NCI-H1092 treated with DMSO at 0.1 percent for 48 hours (cell line): ENCODE data around the gene DIPK2A.

ENCODE experiments used
- DNase-seq: peaks from one replicate; lab custom pipeline; 2025; lab: John Stamatoyannopoulos, UW

Gene DIPK2A

DNA sequence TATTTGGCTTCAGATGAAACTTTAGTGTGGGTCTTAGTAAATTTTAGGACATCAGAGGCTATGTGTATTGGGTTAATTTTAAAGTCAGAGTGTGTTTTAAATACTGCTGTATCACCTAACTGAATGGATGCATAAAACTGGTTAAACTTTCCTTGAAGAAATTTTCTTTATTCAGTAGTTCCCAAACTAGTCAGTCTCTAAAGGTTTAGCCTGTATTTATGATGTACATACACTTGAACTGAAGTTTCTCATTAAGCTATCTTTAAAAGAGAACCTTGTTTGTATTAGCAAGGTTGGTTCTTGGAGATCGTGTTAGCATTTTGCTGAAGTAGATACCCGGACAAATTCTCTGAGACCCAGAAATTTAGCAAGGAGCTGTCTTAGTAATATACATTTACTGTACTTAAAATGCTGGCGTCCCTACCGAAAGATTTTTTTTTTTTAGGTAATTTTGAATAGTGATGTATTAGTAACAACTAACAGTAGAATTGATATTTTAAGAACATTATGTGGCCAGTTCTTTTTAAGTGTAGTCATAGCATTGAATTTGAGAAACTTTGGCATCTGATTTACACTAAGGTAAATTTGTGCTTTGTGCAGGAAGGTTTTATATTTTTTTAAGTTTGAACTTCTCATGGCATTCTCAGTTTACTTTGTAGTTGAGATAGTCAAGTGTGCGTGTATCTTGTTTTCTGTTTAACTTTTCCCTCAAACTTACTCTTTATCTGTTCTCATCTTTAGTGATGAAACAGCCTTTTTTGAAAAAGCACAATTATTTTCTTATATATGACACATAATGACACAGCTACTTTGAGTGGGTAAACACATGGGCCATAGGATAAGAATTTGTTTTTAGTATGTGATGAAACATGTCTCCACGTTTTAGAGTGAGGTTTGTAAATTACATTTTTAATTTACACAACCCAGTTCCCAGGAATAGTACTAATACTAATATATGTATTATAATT is 2.9 kb downstream of the DIPK2A start:
- DNase-seq = no peak

DNA sequence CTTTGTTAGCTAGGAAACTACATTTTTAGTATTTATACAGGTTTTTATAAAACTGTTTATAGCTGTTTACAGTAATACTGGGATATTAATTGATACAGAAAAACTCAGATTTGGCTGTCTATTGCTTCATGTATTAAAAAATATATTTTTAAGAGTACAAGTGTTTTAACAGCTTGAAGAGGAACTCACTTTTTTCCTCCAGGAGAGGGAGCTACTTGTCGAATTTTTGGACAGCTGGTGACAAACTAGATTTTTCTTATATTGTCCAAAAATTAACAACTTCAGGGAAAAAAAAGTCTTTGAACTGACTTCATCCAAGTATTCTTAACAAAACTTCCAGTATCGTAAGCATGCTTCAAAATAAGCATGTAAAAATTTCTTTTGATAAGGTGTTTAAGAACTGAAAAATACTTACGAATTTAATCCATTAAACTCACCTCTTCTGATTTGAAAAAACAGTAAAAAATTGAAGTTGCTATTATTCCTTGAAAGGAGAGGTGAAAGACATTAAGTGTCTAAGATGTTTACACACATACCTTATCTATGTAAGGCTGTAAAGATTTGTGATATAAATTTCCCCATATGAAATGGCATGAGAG is 4.0 kb downstream of the DIPK2A start:
- no peak for DNase-seq

DNA sequence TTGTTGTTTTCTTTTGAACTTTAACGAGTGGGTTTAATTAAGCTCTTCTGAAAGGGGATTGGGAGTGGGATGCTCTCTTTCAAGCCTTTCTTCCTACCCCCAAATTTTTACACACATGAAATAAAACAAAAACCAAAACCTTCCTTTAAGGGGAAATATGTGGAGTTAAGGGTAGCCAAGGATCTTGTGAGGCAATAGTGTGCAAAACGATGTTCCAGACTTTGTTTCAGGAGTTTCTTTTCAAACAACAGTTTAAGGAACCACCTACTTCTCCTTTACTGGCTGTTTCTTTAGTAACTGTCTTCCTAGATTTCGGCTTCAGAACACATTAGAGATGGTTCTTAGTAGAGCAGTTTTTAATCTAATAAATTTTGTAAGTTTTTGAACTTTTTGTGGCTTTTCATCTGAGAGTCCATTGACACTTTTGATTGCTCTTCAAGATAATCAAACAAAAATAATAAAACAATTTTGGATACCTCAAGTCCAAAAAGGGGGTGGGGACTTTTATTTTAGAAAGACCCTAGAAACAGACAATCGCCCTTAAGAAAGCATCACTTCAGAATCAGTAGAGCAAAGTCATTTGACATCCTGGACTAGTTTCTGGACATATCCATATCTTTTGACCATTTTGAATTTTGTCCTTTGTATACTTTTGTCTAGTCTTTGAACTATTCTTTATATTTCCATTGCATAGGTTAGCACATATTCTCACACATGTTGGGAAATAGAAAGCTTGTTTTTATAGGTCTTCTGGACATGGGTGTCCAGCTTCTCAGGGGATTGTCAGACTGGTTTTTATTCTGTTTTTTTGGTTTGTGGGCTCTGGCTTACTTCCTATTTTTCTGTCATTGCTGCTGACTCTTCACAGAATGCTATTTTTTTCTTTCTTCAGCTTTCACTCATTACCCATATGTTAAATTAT is 6.0 kb downstream of the DIPK2A start:
- DNase-seq = no peak

DNA sequence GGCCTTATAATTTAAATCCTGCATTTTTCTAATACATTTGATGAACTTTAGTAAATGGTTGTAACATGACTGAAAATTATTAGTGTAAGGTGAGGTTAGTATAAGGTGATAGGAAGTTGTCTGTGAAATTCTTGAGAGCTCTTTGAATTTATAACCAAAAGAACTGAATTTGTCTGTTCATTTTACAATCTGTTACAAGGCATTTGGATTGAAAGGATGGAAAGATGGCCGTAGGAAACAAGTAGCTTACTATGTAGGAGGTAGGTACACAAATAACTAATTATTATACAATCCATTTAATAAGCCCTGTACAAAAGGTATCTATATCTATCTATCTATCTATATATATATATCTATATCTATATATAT is 6.6 kb downstream of the DIPK2A start:
- no peak for DNase-seq

DNA sequence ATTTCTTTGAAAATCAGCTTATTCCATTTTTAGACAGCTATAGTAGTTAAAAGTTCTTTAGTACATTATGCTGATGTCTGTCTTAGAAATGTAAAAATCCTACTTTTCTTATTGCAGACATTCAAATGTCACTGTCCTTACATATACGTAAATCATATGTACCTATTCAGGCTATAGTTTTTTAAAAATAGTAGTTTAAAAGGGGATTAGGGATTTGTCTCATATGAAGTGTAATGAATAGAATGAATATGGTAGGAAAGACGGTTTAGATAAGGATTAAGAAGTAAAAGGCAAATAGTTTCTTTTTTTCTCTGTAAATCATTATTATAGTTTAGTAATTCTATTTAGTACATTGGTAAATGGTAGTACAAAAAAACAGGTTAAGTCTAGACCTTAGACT is 7.4 kb downstream of the DIPK2A start:
- no peak for DNase-seq

DNA sequence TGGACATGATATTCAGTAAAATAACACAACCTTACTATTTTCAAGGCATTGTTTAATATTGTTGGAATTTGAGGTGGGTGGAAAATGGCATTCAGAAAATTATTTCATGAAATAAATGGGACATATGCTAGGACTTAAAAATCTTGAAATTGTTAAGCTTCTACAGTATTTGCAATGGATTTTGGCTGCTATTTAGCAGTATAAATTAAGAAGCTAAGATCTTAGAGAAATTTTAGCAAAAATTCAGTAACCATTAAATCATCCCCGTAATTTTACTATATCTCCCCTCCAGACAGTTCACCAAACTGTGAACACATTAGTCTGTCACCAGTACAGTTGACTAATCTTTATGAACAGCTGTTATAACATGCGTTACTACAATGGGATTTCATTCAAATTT is 8.2 kb downstream of the DIPK2A start:
- no peak for DNase-seq

DNA sequence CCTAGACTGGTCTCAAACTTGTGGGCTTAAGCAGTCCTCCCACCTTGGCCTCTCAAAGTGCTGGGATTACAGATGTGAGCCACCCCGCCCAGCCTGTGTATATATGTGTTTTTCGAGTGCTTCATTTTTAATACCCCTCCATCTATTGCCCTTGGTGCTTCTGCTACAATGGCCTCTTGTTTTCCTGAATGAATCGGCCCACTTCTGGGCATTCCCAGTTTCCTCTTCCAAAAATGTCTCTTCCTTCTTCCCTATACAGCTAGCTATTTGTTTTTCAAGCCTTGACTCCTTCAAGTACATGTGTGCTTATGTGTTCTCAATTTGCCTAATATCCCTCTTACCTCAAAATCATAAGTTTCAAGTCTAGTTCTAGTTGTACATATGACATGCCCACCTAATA is 16.7 kb downstream of the DIPK2A start:
- no peak for DNase-seq

DNA sequence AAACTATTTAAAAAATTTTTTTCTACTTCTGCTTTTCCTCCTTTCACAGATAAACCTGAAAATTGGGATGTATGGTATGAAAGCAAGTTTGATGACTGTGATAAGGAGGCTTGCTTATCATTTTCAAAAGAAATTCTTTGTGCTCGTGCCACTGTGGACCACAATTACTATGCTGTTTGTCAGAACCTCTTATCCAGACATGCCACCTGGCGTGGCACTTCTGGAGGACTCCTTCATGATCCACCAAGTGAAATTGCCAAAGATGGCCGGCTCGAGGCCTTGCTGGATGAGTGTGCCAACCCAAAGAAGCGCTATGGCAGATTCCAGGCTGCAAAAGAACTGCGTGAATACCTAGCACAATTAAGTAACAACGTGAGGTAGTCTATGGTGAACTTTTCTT is 17.8 kb downstream of the DIPK2A start:
- DNase-seq = no peak

DNA sequence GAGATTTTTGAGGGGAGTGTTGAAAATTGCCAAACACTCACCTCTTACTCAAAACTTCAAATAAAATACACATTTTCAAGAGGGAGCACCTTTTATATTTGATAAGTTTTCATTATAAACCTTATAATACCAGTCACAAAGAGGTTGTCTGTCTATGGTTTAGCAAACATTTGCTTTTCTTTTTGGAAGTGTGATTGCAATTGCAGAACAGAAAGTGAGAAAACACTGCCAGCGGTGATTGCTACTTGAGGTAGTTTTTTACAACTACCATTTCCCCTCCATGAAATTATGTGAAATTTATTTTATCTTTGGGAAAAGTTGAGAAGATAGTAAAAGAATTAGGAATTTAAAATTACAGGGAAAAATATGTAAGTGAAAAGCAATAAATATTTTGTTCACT is 20.1 kb downstream of the DIPK2A start:
- DNase-seq = no peak

DNA sequence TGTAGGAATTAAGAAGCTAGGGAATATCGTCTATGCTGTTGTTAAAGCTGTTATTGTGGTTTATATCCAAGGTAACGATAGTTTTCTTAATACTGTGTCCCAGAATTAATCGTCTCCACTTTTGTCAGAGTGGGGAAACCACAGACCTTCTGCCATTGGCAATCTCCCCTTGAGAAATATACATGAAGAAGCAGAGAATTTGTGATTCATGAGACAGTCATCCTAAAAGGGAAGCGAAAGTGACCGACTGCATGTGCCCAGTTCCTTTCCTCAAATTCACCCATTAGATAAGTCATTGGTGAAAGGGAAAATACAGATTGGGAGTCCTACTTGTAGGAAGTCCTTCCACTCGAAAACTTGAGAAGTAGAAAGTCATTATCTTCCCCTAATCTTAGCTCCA is 26.6 kb downstream of the DIPK2A start:
- no peak for DNase-seq

DNA sequence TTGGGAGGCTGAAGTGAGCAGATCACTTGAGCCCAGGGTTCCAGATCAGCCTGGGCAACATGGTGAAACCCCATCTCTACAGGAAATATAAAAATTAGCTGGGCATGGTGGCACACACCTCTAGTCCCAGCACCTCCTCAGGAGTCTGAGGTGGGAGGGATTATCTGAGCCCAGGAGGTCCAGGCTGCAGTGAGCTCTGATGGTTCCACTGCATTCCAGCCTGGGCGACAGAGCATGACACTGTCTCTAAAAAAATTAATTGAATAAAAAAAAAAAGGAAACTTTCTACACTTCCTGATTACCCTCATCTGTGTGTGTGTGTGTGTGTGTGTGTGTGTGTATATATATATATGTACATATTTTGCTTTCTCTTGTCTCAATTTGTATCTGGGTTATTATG is 31.4 kb downstream of the DIPK2A start:
- DNase-seq = no peak

DNA sequence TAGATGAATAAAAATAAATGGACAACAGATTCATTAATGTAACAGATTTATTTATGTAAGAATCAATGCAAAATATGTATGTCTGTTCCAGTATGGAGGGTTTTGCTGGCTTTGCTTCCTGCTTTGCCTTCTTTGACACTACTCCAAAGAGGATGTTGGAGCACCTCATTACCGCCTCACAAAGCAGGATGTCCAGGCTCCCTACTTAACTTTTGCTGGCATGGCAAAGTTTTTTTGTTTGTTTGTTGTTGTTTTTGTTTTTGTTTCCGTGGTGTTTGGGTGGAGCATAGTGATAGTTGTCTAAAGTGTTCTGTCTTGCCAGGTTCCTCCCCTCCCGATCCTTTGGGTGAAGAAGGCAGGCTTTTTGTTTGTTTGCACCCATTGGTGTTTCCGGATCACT is 38.7 kb downstream of the DIPK2A start:
- no peak for DNase-seq

DNA sequence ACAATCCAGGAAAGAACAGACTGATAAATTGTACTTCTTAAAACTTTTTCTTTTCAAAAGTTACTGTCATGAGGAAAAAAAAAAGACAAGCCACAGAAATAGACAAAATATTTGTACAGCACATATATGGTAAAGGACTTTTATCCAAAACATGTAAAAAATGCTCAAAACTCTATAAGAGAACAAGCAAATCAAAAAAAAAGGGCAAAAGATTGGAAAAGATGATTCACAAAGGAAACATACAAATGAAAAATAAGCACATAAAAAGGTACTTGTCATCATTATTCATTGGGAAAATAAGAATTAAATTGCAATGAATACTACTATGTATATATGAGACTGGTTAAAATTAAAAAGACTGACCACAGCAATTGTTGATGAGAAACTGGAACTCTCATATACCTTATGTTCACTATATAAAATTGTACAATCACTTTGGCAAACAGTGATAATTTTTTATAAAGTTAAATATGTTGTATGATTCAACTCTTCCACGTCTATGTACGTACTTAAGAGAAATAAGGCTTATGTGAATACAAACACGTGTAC is 39.7 kb downstream of the DIPK2A start:
- no peak for DNase-seq

DNA sequence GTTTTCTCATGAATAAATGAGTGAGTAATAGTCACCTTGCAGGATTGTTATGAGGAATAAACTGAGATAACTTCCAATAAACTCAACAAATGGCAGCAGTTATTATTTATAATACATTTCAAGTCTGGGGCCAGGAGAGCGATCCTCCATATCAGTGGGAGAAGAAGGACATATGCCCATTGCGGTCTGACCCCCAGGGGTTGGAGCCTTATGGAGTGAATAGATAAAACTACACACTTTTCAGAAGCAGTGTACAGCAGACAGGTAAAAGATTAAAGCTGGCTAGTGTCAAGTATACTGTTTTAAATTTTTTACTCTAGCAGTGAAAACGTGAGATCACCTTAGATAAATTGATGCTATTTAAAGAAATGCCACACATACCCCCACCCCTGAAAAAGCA is 43.5 kb downstream of the DIPK2A start:
- no peak for DNase-seq

DNA sequence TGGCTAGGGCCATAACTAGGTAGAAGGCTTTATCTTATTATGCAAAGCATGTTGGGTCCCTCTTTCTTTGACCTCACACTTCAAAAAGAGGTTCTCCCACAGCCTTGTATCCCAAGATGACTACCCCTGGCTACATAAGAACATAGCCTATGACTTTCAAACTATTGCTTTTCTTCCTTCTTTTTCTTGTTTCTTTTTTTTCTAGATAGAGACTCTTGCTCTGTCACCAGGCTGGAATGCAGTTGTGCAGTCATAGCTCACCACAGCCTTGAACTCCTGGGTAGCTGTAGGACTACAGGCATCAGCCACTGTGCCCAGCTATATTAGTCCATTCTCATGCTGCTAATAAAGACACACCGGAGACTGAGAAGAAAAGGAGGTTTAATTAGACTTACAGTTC is 47.2 kb downstream of the DIPK2A start:
- DNase-seq = no peak
